Duodenal mucosa (tissue), 2 donors: ENCODE results near the gene ZNF507.

ENCODE experiments used
- H3K27ac ChIP-seq: one replicate; pipeline ENCODE4 v1.7.0; 2013; ENCODE audit warnings: low read depth, low read length
- H3K27me3 ChIP-seq, 2 donors: one replicate each; pipeline ENCODE4 v1.7.0; 2013; ENCODE audit warnings: low read length in 2 of 2, control low read depth in 1 of 2; ENCODE audit not compliant: insufficient read depth in 2 of 2, control insufficient read depth in 1 of 2
- H3K36me3 ChIP-seq, 2 donors: one replicate each; pipeline ENCODE4 v1.7.0; 2013; ENCODE audit warnings: low read length in 2 of 2, control low read depth in 1 of 2; ENCODE audit not compliant: insufficient read depth in 2 of 2, control insufficient read depth in 1 of 2
- H3K4me1 ChIP-seq, 2 donors: one replicate each; pipeline ENCODE4 v1.7.0; 2013; ENCODE audit warnings: low read length in 2 of 2, control low read depth in 1 of 2; ENCODE audit not compliant: insufficient read depth in 2 of 2, control insufficient read depth in 1 of 2
- H3K4me3 ChIP-seq, 2 donors: one replicate each; pipeline ENCODE4 v1.7.0; 2013; ENCODE audit warnings: low read length in 2 of 2, low read depth in 1 of 2
- H3K9ac ChIP-seq, 2 donors: one replicate each; pipeline ENCODE4 v1.7.0; 2013; ENCODE audit warnings: low read length in 2 of 2, low read depth in 1 of 2
- H3K9me3 ChIP-seq, 2 donors: one replicate each; pipeline ENCODE4 v1.7.0; 2013; ENCODE audit warnings: low read length in 2 of 2, control low read depth in 1 of 2; ENCODE audit not compliant: control insufficient read depth in 1 of 2

The ZNF507 gene

GRCh38 chr19:32316034-32316433, 29.4 kb upstream of the ZNF507 start:
- no peaks in the 10 kb centered on the region for H3K27me3 ChIP-seq
- H3K4me1 ChIP-seq: peaks cover 5% of the 10 kb centered on the region in 2 donors
- no peak overlapping the region for H3K27ac ChIP-seq
- H3K4me3 ChIP-seq: no peak overlapping the region
- no peaks in the 10 kb centered on the region for H3K36me3 ChIP-seq
- H3K9ac ChIP-seq: no peak overlapping the region
- H3K9me3 ChIP-seq: no peaks in the 10 kb centered on the region

- no peaks in the 10 kb centered on the region for H3K9me3 ChIP-seq
- H3K4me1 ChIP-seq: peaks cover 4 to 5% of the 10 kb centered on the region in 2 donors
- H3K36me3 ChIP-seq: no peaks in the 10 kb centered on the region
- no peaks in the 10 kb centered on the region for H3K27me3 ChIP-seq
- H3K27ac ChIP-seq: no peak overlapping the region
- no peak overlapping the region for H3K4me3 ChIP-seq
- no peak overlapping the region for H3K9ac ChIP-seq
Observed at GRCh38 chr19:32317086-32317485, 28.3 kb upstream of the ZNF507 start.

GRCh38 chr19:32318884-32319520, 26.4 kb upstream of the ZNF507 start:
- Histone ChIP-seq H3K9me3 (no peaks in the 10 kb centered on the region), H3K4me3 (no peak overlapping the region), H3K36me3 (no peaks in the 10 kb centered on the region), H3K27me3 (no peaks in the 10 kb centered on the region), H3K9ac (no peak overlapping the region), H3K4me1 (peaks cover 0 to 6% of the 10 kb centered on the region in 2 donors), H3K27ac (no peak overlapping the region)

GRCh38 chr19:32322541-32322940, 22.9 kb upstream of the ZNF507 start:
- Histone ChIP-seq H3K9ac (no peak overlapping the region), H3K27ac (no peak overlapping the region), H3K4me3 (peak overlapping the region in 1 of 2 donors; percentile 16), H3K9me3 (no peaks in the 10 kb centered on the region), H3K4me1 (peaks cover 0 to 6% of the 10 kb centered on the region in 2 donors), H3K27me3 (no peaks in the 10 kb centered on the region), H3K36me3 (no peaks in the 10 kb centered on the region)

- H3K27me3 ChIP-seq: no peaks in the 10 kb centered on the region
Observed at GRCh38 chr19:32324631-32325285, 20.7 kb upstream of the ZNF507 start.

GRCh38 chr19:32330213-32330857, 15.1 kb upstream of the ZNF507 start:
- Histone ChIP-seq H3K4me1 (no peaks in the 10 kb centered on the region), H3K36me3 (no peaks in the 10 kb centered on the region), H3K4me3 (no peak overlapping the region), H3K9ac (no peak overlapping the region), H3K9me3 (no peaks in the 10 kb centered on the region), H3K27me3 (no peaks in the 10 kb centered on the region), H3K27ac (no peak overlapping the region)

More at GRCh38 chr19:32324631-32325285, 20.7 kb upstream of the ZNF507 start:
- Histone ChIP-seq H3K4me3 (no peak overlapping the region), H3K4me1 (peaks cover 0 to 6% of the 10 kb centered on the region in 2 donors), H3K36me3 (no peaks in the 10 kb centered on the region), H3K9ac (no peak overlapping the region), H3K9me3 (no peaks in the 10 kb centered on the region), H3K27ac (no peak overlapping the region)

DNA sequence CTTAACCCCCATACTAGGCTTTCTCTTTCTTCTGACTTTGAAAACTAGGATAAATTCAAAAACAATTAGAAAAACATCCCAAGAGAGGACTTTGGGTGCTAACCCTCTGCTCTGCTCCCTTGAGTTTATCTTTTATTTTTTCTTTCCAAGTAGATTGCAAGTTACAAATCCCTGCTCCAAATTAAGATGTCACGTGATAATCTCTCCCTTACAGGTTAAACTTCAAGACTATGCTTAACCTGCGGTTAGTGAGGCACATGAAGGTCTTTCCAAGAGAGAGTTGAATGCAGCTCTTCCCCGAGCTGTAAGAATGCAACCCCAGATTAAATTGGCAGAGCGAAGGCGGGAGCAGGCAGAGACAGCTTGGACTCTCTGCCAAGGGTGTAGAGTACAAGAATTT, 12.2 kb upstream of the ZNF507 start:
- Histone ChIP-seq H3K36me3 (no peaks in the 10 kb centered on the region), H3K9ac (no peak overlapping the region), H3K9me3 (no peaks in the 10 kb centered on the region), H3K27ac (no peak overlapping the region), H3K4me3 (no peak overlapping the region), H3K27me3 (no peaks in the 10 kb centered on the region), H3K4me1 (no peaks in the 10 kb centered on the region)

DNA sequence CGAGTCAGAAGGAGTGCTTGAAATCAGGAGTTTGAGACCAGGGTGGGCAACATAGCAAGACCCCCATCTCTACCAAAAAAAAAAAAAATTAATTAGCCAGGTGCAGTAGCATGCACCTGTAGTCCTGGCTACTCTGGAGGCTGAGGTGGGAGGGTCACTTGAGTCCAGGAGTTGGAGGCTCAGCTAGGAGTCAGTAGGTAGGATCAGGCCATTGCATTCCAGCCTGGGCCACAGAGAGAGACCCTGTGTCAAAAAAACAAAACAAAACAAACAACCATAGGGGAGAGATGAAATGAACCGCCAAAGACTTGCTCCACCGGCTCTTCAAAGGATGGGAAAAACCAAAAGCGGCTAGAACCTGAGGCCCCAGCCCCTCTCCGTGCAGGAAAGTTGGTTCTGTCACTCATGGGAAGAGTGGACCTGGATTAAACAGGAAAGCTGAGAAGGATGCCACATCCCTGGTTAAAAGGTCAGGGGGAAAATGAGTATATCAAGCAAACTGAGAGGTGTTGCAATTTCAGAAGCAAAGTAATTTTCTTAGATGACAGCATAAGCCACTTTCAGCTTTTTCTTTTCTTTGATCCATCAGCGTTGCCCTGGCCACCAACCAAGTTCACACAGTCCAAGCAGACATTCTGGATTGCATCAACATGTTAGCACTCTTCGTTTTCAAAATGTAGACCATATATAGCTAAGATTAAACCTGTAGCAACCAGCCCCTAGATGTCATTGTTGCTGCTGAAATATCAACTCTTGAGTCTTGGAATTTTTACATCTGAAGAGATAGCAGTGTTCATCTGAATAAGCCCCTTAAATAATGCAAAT, 8.9 kb upstream of the ZNF507 start:
- H3K27ac ChIP-seq: no peak overlapping the region

GRCh38 chr19:32337084-32337808, 8.2 kb upstream of the ZNF507 start:
- H3K27ac ChIP-seq: no peak overlapping the region
- no peaks in the 10 kb centered on the region for H3K9me3 ChIP-seq
- peaks cover 0 to 3% of the 10 kb centered on the region in 2 donors for H3K4me1 ChIP-seq
- H3K27me3 ChIP-seq: no peaks in the 10 kb centered on the region
- H3K36me3 ChIP-seq: no peaks in the 10 kb centered on the region
- H3K9ac ChIP-seq: no peak overlapping the region
- H3K4me3 ChIP-seq: peak overlapping the region in 1 of 2 donors; percentile 11

More for the DNA sequence above, 8.9 kb upstream of the ZNF507 start:
- Histone ChIP-seq H3K27me3 (no peaks in the 10 kb centered on the region), H3K9ac (no peak overlapping the region), H3K36me3 (no peaks in the 10 kb centered on the region), H3K4me3 (peak overlapping the region in 1 of 2 donors; percentile 11), H3K4me1 (peaks cover 0 to 3% of the 10 kb centered on the region in 2 donors), H3K9me3 (no peaks in the 10 kb centered on the region)
